NCI-H1436 treated with DMSO at 0.1 percent for 48 hours (cell line): ENCODE data around the gene FAM114A2.
"Not testable (repeated sequence)": the region's sequence is repeated elsewhere in the genome, so short reads cannot be mapped to it uniquely, and the experiment has no call there.

ENCODE experiments used
- DNase-seq: peaks from one replicate; lab custom pipeline; 2025; lab: John Stamatoyannopoulos, UW

The FAM114A2 gene

GRCh38 chr5:154038707-154039457 lies at the start of gene FAM114A2, which contains the start of gene MFAP3:
FAM114A2 (minus strand) TSS chr5:154038910; CDS start chr5:154034953, 3,957 bp downstream.
MFAP3 (plus strand) TSS chr5:154038967; CDS start chr5:154049723, 10,756 bp downstream.
- DNase-seq = no peak

GRCh38 chr5:154087260-154087659 lies 48.5 kb upstream of the FAM114A2 start:
- DNase-seq = no peak

GRCh38 chr5:154086641-154087040 lies 47.9 kb upstream of the FAM114A2 start:
- no peak for DNase-seq

- DNase-seq = no peak
Observed at GRCh38 chr5:154086146-154086545, 47.4 kb upstream of the FAM114A2 start.

GRCh38 chr5:154084062-154084639 lies 45.4 kb upstream of the FAM114A2 start:
- no peak for DNase-seq

GRCh38 chr5:154081246-154081645 lies 42.5 kb upstream of the FAM114A2 start:
- no peak for DNase-seq

- DNase-seq = peak; percentile 83
Observed at GRCh38 chr5:154078272-154078671, 39.6 kb upstream of the FAM114A2 start.

GRCh38 chr5:154077696-154078095 lies 39.0 kb upstream of the FAM114A2 start:
- no peak for DNase-seq

- DNase-seq = no peak
Observed at GRCh38 chr5:154076240-154076922, 37.7 kb upstream of the FAM114A2 start.

- DNase-seq = peak; percentile 39
Observed at GRCh38 chr5:154072414-154073171, 33.9 kb upstream of the FAM114A2 start.

GRCh38 chr5:154071799-154072413 lies 33.2 kb upstream of the FAM114A2 start:
- DNase-seq = no peak

- not testable (repeated sequence) for DNase-seq
Observed at GRCh38 chr5:154069854-154070253, 31.1 kb upstream of the FAM114A2 start.

GRCh38 chr5:154065971-154066370 lies 27.3 kb upstream of the FAM114A2 start:
- DNase-seq = no peak

GRCh38 chr5:154063372-154063771 lies 24.7 kb upstream of the FAM114A2 start:
- no peak for DNase-seq

GRCh38 chr5:154060606-154061005 lies 21.9 kb upstream of the FAM114A2 start:
- no peak for DNase-seq

- no peak for DNase-seq
Observed at GRCh38 chr5:154059583-154059982, 20.9 kb upstream of the FAM114A2 start.

GRCh38 chr5:154059039-154059430 lies 20.3 kb upstream of the FAM114A2 start:
- DNase-seq = no peak

- DNase-seq = no peak
Observed at GRCh38 chr5:154058055-154059038, 19.6 kb upstream of the FAM114A2 start.

GRCh38 chr5:154055201-154055600 lies 16.5 kb upstream of the FAM114A2 start:
- no peak for DNase-seq

- no peak for DNase-seq
Observed at GRCh38 chr5:154053468-154053867, 14.8 kb upstream of the FAM114A2 start.

- DNase-seq = no peak
Observed at GRCh38 chr5:154049636-154050035, 10.9 kb upstream of the FAM114A2 start.
